HG02588 (cell line): ENCODE results near the gene SEPTIN8.

Source experiments
- ATAC-seq: cut with Tn5 transposase; IDR thresholded peaks from one replicate; pipeline ENCODE4 v1.9.1; 2021; ENCODE audit warnings: mild to moderate bottlenecking, moderate library complexity; ENCODE audit not compliant: unreplicated experiment

Gene SEPTIN8

GRCh38 chr5:132718544-132719312, 58.3 kb downstream of the SEPTIN8 start:
- ATAC-seq, result no peak

DNA sequence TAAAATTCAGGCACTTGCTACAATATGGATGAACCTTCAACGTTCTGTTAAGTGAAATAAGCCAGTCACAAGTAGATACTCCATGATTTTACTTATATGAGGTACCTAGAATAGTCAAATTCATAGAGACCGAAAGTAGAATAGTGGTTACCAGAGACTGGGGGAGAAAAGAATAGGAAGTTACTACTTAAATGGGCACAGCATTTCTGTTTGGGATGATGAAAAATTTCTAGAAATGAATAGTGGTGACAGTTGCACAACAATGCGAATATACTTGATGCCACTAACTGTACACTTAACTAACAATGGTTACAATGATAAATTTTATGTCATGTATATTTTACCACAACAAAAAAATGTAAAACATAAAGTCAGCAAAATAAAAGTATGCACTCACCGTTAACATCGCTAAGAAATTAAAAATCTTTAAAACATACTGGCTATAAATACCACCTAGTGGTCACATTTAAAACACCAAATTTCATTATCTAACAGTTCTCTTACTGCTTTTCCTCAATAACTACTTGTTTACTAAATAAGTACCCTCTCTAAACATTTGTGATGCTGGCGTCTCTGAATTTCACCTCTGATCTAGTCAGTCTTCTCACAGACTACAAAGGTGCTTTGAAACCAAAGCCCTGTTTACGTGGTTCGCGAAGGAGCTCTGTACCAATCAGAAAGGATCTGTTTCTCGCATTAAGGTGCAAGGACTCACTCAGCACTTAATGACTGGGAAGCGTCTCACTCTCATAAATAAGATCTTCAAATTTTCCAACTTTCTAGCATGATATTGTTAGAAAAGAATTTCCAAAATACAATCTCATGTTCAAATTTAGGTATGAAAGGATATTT, 62.4 kb downstream of the SEPTIN8 start:
- no peak for ATAC-seq

DNA sequence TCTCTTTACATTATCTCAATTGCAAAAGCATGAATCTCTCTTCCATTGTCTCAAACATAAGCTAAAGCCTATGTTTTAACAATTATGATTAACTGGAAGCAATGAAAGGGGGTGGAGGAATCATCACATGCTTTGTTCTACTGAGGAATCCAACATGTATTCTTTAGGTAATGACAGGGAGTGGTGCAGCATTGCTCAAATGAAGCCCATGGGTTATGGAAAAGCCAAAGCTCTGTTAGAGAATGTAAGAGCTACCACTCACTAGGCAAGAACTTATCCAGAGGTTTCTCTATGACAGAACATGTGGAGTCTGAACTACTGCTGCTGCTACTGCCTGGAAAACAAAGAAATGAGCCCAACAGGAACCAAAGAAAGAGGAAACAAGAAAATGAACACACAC, 68.4 kb downstream of the SEPTIN8 start:
- ATAC-seq, result no peak

- ATAC-seq, result no peak
Measured at GRCh38 chr5:132704875-132705274, 72.2 kb downstream of the SEPTIN8 start.
